Caco-2 (cell line): ENCODE measurements around the gene GPM6B. TPM values are rescaled to one million over a fixed set of nuclear protein-coding genes. Genes with fewer than 3 reads are reported as not detected.
A peak's percentile ranks its signal among the peaks of the same experiment; 100 is the strongest.

Experiments used
- BruUV-seq: library from RNA; stranded (reverse); fragments of 400-500 nt; replicated peaks from 2 replicates; lab custom pipeline; 2021; lab: Mats Ljungman, UMichigan
- CTCF ChIA-PET: fragments of 300-600 bp; sonication (Branson Sonifier 250); formaldehyde crosslinking; loops from one replicate; lab custom pipeline; 2022; ENCODE audit warnings: antibody characterized with exemption; lab: Charles Lee
- POLR2A ChIA-PET: fragments of 300-600 bp; sonication (Branson Sonifier 250); formaldehyde crosslinking; loops from one replicate; lab custom pipeline; 2022; ENCODE audit warnings: antibody characterized with exemption; lab: Charles Lee
- DNase-seq, 2 experiments: peaks; one replicate each; pipeline versions ENCODE4 v3.0.0 to v3.0.0-alpha.2; 2020 to 2022
- H3K27me3 ChIP-seq: replicated peaks from 2 replicates; pipeline ENCODE4 v1.6.0; 2011; ENCODE audit warnings: low read length; ENCODE audit not compliant: control insufficient read depth, insufficient read depth
- H3K36me3 ChIP-seq: 2 replicates; pipeline ENCODE4 v1.5.1; 2011; ENCODE audit warnings: low read length; ENCODE audit not compliant: control insufficient read depth, insufficient read depth
- H3K4me1 ChIP-seq: fragments of 250-450 bp; sonication (Bioruptor Pico); 2 replicates; pipeline ENCODE4 v1.5.1; 2020; ENCODE audit warnings: mild to moderate bottlenecking
- H3K4me3 ChIP-seq: 2 replicates; pipeline ENCODE4 v1.5.1; 2011; ENCODE audit warnings: low read depth, mild to moderate bottlenecking, control low read depth, low read length
- H3K9me3 ChIP-seq: fragments of 250-450 bp; sonication (Bioruptor Pico); 2 replicates; pipeline ENCODE4 v1.5.1; 2020; ENCODE audit warnings: mild to moderate bottlenecking, moderate library complexity
- H3K27ac Mint-ChIP-seq: one replicate; pipeline ENCODE4 v1.8.0; 2022; ENCODE audit warnings: mixed read lengths; ENCODE audit not compliant: unreplicated experiment
- H3K27me3 Mint-ChIP-seq: one replicate; pipeline ENCODE4 v1.8.0; 2022; ENCODE audit warnings: mixed read lengths; ENCODE audit not compliant: insufficient read depth, unreplicated experiment
- H3K36me3 Mint-ChIP-seq: one replicate; pipeline ENCODE4 v1.8.0; 2022; ENCODE audit warnings: mild to moderate bottlenecking, mixed read lengths; ENCODE audit not compliant: insufficient read depth, unreplicated experiment
- H3K4me1 Mint-ChIP-seq: one replicate; pipeline ENCODE4 v1.8.0; 2022; ENCODE audit warnings: low read depth, mixed read lengths; ENCODE audit not compliant: unreplicated experiment
- H3K4me3 Mint-ChIP-seq: one replicate; pipeline ENCODE4 v1.8.0; 2022; ENCODE audit warnings: mild to moderate bottlenecking, moderate library complexity, mixed read lengths; ENCODE audit not compliant: unreplicated experiment
- H3K9me3 Mint-ChIP-seq: one replicate; pipeline ENCODE4 v1.8.0; 2022; ENCODE audit warnings: mixed read lengths; ENCODE audit not compliant: unreplicated experiment
- CTCF ChIP-seq, 2 experiments: fragments of 200-600 bp in 1 of 2; IDR thresholded peaks; 1 replicate in 1 of 2; 2 replicates in 1 of 2; pipeline versions ENCODE4 v1.5.1 to v1.8.0; 2011 to 2022; ENCODE audit warnings: antibody characterized with exemption in 1 of 2, control low read depth in 1 of 2, inconsistent platforms in 1 of 2, low read depth in 1 of 2, low read length in 1 of 2, mild to moderate bottlenecking in 1 of 2, moderate library complexity in 1 of 2; ENCODE audit not compliant: insufficient read depth in 1 of 2, severe bottlenecking in 1 of 2, unreplicated experiment in 1 of 2
- intact Hi-C: fragments of 100-400 bp; cut with micrococcal nuclease; formaldehyde crosslinking; loops from one replicate; pipeline ENCODE4 v1.10.0; 2022; ENCODE audit not compliant: unreplicated experiment
- total RNA-seq: library from RNA; stranded (reverse); gene quantifications from 2 replicates; pipeline ENCODE4 v1.2.3, GENCODE V29; 2022

Gene GPM6B
- total RNA-seq, 1 experiment from 2014 or later: 0.09 TPM

- Histone ChIP-seq H3K4me1 (no peaks in the 10 kb centered on the region), H3K9me3 (no peaks in the 10 kb centered on the region), H3K36me3 (no peaks in the 10 kb centered on the region), H3K27me3 (no peaks in the 10 kb centered on the region), H3K4me3 (peak within 1 kb of the TSS; percentile 62)
- Mint-ChIP-seq H3K36me3 (peaks cover 25% of the 10 kb centered on the region), H3K27me3 (no peaks in the 10 kb centered on the region), H3K27ac (peak within 1 kb of the TSS; percentile 98), H3K9me3 (no peaks in the 10 kb centered on the region), H3K4me1 (peaks cover 20% of the 10 kb centered on the region), H3K4me3 (peak within 1 kb of the TSS; percentile 95)
- POLR2A ChIA-PET: interaction anchor here (0.5 to 1.8 kb wide), 17 partner anchors 8 to 1139 kb away, joined by 3 to 43 read pairs (median 5); partner anchors contain the start of genes FANCB, GEMIN8, MOSPD2 and RAB9A
- BruUV-seq: no TSS peak
- intact Hi-C loops: loop anchor here (5.0 kb wide), 1 partner anchor 67 kb away; no protein-coding TSS in a partner anchor
- DNase-seq: peak; percentile 92 to 94
- CTCF ChIA-PET: interaction anchor here (0.8 to 1.4 kb wide), 3 partner anchors 8 to 89 kb away, joined by 3 to 4 read pairs (median 3); no protein-coding TSS in a partner anchor
- TF ChIP-seq CTCF (IDR thresholded peaks at IDR 0.05; ENCODE audit: insufficient read depth in 1 of 2, low read depth in 1 of 2, low read length in 1 of 2, severe bottlenecking in 1 of 2, unreplicated experiment in 1 of 2): no peak
Observed at GRCh38 chrX:13734278-13735172, 82.4 kb downstream of the GPM6B start, which contains the start of the genes OFD1 and TRAPPC2. Gene OFD1 (plus strand): TSS chrX:13734748. CDS start chrX:13735072, 324 bp downstream. Gene TRAPPC2 (minus strand): TSS chrX:13734620. CDS start chrX:13719963, 14,657 bp downstream.

- Histone ChIP-seq H3K36me3 (no peaks in the 10 kb centered on the region), H3K9me3 (no peaks in the 10 kb centered on the region), H3K27me3 (no peaks in the 10 kb centered on the region), H3K4me3 (peak overlapping the region; percentile 62), H3K4me1 (no peaks in the 10 kb centered on the region)
- Mint-ChIP-seq H3K27me3 (no peaks in the 10 kb centered on the region), H3K9me3 (no peaks in the 10 kb centered on the region), H3K4me1 (peaks cover 20% of the 10 kb centered on the region), H3K27ac (peak overlapping the region; percentile 98), H3K4me3 (peak overlapping the region; percentile 95), H3K36me3 (peaks cover 27% of the 10 kb centered on the region)
- ChIA-PET CTCF (interaction anchor here (1.4 kb wide), 1 partner anchor 9 kb away, joined by 4 read pairs; no protein-coding TSS in a partner anchor), POLR2A (interaction anchor here (0.6 to 1.8 kb wide), 5 partner anchors 21 to 296 kb away, joined by 5 to 13 read pairs (median 9); partner anchors contain the start of genes GEMIN8 and RAB9A)
- intact Hi-C loops: loop anchor here (5.0 kb wide), 1 partner anchor 66 kb away; no protein-coding TSS in a partner anchor
- TF ChIP-seq CTCF (IDR thresholded peaks at IDR 0.05; ENCODE audit: insufficient read depth in 1 of 2, low read depth in 1 of 2, low read length in 1 of 2, severe bottlenecking in 1 of 2, unreplicated experiment in 1 of 2): no peak
- TSS peak; percentile 55 for BruUV-seq
- DNase-seq: no peak
Observed at GRCh38 chrX:13733506-13733905, 83.4 kb downstream of the GPM6B start.
